Suprapubic skin (tissue), 4 donors: ENCODE measurements around the gene HDAC5.

Experiments used
- EP300 ChIP-seq: sonication (generic); formaldehyde crosslinking; IDR thresholded peaks from one replicate; pipeline ENCODE4 v1.6.1; 2017; ENCODE audit warnings: antibody characterized with exemption
- POLR2A ChIP-seq, 2 donors: fragments of 450-650 bp; IDR thresholded peaks; one replicate each; pipeline ENCODE4 v1.6.1; 2017; ENCODE audit warnings: antibody characterized with exemption in 2 of 2, mild to moderate bottlenecking in 2 of 2, moderate library complexity in 2 of 2
- POLR2AphosphoS5 ChIP-seq, 3 donors: sonication (generic); formaldehyde crosslinking; IDR thresholded peaks; one replicate each; pipeline ENCODE4 v1.6.1; 2017; ENCODE audit warnings: antibody characterized with exemption in 3 of 3
- TF ChIP-seq, protein P1 (sequence below), 2 donors: fragments of 200-600 bp in 1 of 2; fragments of 450-650 bp in 1 of 2; sonication (generic) in 1 of 2; IDR thresholded peaks; one replicate each; pipeline ENCODE4 v1.5.1; 2016 to 2019; ENCODE audit warnings: antibody characterized with exemption in 2 of 2, mild to moderate bottlenecking in 1 of 2, moderate library complexity in 1 of 2

DNA sequence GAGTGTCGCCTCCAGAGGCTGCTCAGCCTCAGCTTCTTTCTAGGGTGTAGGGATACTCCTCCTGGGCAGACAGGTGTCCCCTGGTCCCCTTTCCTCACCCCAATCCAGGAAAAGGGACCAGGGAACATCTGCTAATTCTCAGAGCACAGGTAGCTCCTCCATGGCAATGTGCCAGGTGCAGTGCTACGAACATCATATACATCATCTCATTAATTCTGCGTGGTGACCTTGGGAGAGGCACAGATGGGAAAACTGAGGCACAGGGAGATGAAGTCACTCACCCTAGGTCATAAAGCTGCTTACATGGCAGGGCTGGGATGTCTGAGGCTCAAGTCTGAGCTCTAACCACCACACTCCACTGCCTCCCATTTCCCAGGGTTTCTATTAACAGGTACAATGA lies 11.7 kb downstream of the HDAC5 start:
- TF ChIP-seq POLR2AphosphoS5 (IDR thresholded peaks at IDR 0.05) (no peak), POLR2A (IDR thresholded peaks at IDR 0.05) (no peak), EP300 (no peak)
- TF ChIP-seq, protein P1, sequence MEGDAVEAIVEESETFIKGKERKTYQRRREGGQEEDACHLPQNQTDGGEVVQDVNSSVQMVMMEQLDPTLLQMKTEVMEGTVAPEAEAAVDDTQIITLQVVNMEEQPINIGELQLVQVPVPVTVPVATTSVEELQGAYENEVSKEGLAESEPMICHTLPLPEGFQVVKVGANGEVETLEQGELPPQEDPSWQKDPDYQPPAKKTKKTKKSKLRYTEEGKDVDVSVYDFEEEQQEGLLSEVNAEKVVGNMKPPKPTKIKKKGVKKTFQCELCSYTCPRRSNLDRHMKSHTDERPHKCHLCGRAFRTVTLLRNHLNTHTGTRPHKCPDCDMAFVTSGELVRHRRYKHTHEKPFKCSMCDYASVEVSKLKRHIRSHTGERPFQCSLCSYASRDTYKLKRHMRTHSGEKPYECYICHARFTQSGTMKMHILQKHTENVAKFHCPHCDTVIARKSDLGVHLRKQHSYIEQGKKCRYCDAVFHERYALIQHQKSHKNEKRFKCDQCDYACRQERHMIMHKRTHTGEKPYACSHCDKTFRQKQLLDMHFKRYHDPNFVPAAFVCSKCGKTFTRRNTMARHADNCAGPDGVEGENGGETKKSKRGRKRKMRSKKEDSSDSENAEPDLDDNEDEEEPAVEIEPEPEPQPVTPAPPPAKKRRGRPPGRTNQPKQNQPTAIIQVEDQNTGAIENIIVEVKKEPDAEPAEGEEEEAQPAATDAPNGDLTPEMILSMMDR (IDR thresholded peaks at IDR 0.05): no peak
